GM18861 (cell line): Measurements from ENCODE around the gene HMGB4.

Experiments used
- ATAC-seq: cut with Tn5 transposase; IDR thresholded peaks from one replicate; pipeline ENCODE4 v1.9.1; 2021; ENCODE audit not compliant: unreplicated experiment

HMGB4 gene

GRCh38 chr1:33895976-33896375, 32.1 kb downstream of the HMGB4 start:
- no peak for ATAC-seq

- no peak for ATAC-seq
Measured at GRCh38 chr1:33897092-33897725, 33.3 kb downstream of the HMGB4 start.

GRCh38 chr1:33898406-33898805, 34.5 kb downstream of the HMGB4 start:
- no peak for ATAC-seq

GRCh38 chr1:33898881-33899280, 35.0 kb downstream of the HMGB4 start:
- no peak for ATAC-seq

GRCh38 chr1:33899746-33900145, 35.9 kb downstream of the HMGB4 start:
- no peak for ATAC-seq

GRCh38 chr1:33902486-33903209, 38.8 kb downstream of the HMGB4 start:
- ATAC-seq = peak; percentile 74

- ATAC-seq = peak; percentile 68
Measured at GRCh38 chr1:33903210-33903589, 39.3 kb downstream of the HMGB4 start.

- no peak for ATAC-seq
Measured at GRCh38 chr1:33905241-33905640, 41.4 kb downstream of the HMGB4 start.

GRCh38 chr1:33906156-33906555, 42.3 kb downstream of the HMGB4 start:
- ATAC-seq = no peak

- no peak for ATAC-seq
Measured at GRCh38 chr1:33908324-33908956, 44.6 kb downstream of the HMGB4 start.
